Stimulated activated CD4-positive, alpha-beta T cell treated with anti-CD3 and anti-CD28 coated beads, Interleukin-12 subunit alpha, Interleukin-12 subunit beta, amount 100 ng/mL, for 48 hours (primary cell): Measurements from ENCODE around the gene CHRM4.

Experiments used
- DNase-seq, 3 donors: peaks; one replicate each; pipeline ENCODE4 v3.0.0-alpha.2; 2020; ENCODE audit warnings: low read depth in 2 of 3, low spot score in 1 of 3

Gene CHRM4

GRCh38 chr11:46404476-46405017, 13.0 kb upstream of the CHRM4 start:
- no peak for DNase-seq

GRCh38 chr11:46402957-46403902, 11.7 kb upstream of the CHRM4 start:
- DNase-seq, result no peak

- DNase-seq, result no peak
Measured at GRCh38 chr11:46397526-46397925, 6.0 kb upstream of the CHRM4 start.

DNA sequence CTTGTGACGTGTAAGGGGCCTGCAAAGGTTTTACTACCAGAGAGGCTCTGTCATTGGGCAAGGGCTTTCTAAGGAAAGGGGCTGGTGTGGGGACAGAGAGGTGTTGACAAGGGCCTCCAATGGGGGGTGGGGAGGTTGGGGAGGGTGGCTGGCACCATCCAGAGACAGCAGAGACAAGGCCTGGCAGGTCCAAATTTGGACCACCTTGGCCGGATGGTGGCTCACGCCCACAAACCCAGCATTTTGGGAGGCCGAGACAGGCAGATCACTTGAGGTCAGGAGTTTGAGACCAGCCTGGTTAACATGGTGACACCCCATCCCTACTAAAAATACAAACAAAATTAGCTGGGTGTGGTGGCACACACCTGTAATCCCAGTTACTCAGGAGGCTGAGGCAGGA, 2.2 kb upstream of the CHRM4 start:
- DNase-seq, result no peak

GRCh38 chr11:46393231-46393616, 1.6 kb upstream of the CHRM4 start:
- DNase-seq, result no peak

DNA sequence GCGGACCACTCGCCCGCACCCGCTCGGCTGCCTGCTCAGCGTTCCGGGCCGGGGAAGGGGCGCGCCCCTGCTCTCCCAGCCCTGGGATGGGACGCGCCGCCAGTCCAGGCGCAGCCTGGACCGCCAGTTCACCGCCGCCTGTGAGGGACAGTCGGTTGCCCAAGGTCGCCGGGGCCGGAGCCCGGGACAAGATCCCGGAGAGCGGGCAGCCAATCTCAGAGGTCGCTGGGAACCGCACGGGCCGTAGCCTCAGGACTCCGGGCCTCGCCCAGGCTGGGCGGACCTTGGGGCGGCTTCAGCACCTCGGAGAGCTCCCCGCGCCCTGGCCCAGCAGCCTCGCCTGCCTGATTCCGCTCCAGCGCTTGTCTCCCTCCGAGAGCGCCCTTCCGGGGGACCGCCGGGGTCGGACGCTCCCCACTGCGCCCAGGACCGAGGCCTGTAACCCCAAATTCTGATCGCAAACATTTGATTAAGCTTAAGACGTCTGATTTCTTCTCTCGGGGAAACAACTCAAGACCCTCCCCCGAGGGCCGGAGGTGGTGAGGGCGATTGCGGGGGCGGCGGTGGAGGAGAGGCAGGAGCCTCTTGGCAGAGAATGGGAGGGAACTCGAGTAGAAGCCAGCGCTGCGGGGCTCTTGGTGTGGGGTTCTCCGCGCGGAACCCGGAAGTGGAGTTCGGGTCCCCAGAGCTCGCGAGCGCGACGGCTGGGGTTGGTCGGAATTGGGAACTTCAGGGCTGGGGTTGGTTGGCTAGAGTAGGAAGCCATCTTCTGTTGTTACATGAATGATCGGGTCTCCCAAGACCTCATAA, 1.1 kb upstream of the CHRM4 start:
- DNase-seq, result peak; percentile 57 to 69 (median 64)

DNA sequence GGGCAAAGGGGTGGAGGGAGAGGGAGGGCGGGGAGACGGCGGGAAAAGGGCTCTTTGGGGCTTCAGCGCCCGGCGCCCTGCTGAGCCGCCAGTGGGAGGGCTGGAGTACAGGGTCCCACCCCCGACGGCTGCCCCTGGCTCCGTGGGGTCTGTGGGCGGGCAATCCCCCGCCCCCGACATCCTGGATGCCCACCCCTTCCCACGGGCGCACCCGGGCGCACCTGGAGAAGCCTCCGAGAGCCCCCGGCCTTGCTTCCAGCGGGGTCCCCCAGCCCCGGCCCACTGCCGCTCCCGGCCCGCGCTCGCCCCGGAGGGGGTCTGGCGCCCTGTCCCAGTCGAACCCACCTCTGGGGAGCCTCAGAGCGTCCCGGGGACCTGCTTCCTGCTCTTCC, 394 bp downstream of the CHRM4 start:
- no peak for DNase-seq

GRCh38 chr11:46390331-46391171, 1.0 kb downstream of the CHRM4 start:
- DNase-seq, result no peak

DNA sequence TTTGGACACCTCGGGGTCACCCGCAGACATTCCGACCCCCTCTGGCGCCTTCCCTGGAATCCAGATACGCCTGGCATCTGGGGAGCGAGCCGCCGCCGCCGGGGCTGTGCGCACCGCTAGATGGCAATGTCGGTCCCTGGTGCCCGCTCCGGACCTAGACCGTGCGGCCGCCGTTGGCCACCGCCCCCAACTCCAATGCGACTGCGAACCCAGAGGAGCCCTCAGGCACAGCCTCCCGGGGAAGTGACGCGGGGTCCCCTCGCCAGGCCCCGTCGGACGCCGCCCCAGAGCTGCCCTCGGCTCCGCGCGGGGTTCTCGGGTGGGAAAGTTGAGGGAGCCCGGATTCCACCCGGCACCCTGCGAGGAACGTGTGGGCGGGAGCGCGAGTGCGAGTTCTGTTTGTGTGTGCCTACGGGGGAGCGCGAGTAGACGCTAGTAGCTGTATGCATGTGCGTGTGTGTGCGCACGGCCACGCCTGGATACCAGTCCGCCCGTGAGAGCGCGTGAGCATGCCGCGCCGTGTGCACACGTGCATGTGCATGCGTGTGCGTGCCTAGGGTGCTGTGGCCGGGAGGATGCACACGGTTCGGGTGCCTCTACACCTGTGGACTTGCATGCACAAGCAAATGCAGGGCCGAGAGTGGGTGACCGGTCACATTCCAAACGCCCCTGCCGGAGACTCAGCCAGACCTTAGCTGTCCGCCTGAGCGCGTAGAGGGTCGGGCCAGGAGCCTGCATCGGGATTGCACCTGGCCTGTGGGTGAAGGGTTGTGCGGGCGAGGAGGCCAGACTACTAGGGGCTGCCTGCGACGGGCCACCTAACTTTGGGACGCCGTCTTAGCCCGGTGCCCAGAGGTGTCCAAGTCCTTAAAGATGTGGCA, 1.9 kb downstream of the CHRM4 start:
- DNase-seq, result peak; percentile 43 to 61 (median 55)

DNA sequence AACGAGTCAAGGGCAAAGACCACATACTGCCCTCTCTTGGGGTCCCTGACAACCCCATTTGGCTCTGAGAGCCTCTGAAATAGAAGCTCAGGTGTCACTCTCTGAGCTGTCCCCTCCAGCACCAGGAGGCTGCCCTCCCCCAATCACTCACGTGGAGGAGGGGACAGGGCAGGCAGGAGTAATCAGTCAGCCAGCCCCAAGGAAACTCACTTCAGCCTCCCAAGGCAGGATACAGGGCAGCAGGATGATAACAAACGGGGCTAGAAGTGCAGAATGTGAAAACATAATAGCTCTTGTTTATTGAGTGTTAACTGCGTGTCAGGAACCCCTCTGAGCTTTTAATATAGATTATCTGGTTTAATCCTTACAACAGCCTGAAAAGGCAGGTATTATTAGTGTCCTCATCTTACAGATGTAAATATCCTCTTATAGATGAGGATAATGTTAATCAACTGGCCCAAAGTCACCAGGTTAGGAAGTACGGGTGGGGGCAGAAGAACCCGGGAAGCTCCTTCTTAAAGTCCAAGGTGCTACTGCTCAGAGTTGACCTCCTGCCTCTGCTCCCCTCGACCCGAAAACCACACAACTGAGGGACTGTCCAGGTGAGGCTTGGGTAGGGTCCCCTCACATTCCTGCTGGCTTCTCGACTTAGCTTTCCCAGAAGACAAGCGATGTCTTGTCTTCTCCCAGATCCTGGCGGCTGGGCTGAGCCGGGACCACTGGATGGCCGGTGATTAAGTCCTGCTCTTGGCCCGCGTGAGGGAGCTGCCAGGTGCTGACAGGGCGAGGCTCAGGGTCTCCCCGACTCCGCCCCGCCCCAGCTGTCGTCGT, 2.7 kb downstream of the CHRM4 start:
- no peak for DNase-seq

DNA sequence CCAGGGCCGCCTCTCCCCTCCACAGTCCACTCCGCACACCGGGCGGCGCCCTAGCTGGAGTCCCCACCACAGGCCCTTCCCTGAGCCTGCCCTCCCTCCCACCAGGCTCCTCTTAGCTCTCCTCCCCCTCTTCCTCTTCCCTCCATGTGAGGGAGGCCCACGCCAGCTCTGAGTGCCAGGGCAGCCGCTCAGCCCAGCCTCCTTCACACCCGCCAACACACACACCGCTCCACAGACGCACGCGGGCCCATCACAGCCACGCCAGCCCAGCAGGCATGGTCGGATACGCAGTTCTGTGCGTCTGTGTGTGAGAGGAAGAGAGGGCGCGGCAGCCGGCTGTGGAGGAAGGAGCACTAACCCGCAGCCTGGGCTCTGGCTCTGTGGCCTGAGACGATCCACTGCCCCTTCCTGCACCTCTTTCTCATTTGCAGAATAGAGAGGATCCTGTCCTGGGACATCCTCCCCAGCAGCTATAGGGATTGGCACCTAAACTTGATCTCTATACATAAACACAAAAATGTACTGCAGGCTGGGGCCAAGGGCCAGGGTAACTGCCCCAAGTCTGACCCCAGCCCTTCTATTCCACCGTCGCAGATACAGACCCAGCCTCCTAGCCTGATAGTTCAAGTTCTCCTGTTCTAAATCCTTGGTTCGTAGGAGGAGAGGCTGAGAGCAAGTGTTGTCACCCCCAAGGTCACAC, 3.5 kb downstream of the CHRM4 start:
- DNase-seq, result no peak

DNA sequence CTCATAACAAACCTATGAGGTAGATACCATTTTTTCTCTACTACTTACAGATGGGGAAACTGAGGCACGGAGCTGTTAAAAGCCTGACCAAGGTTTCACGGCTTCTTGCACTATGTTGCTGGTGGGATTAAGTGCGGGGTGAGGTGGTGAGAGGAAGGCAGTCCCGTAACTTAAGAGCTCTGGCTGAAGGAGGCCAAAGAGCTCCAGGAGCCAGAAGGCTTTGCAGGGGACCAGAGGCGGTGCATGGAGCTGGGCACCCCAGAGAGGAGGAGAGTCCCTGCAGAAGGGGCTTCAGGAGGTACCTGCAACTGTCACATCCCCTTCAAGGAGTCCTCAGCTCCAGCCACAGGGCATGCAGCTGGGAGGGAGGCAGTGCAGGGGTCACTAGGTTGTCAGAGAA, 4.1 kb downstream of the CHRM4 start:
- no peak for DNase-seq

GRCh38 chr11:46386674-46387073, 4.9 kb downstream of the CHRM4 start:
- DNase-seq, result no peak

GRCh38 chr11:46386005-46386578, 5.5 kb downstream of the CHRM4 start:
- no peak for DNase-seq

- DNase-seq, result no peak
Measured at GRCh38 chr11:46385169-46386004, 6.2 kb downstream of the CHRM4 start.

- DNase-seq, result no peak
Measured at GRCh38 chr11:46383974-46384701, 7.4 kb downstream of the CHRM4 start.

DNA sequence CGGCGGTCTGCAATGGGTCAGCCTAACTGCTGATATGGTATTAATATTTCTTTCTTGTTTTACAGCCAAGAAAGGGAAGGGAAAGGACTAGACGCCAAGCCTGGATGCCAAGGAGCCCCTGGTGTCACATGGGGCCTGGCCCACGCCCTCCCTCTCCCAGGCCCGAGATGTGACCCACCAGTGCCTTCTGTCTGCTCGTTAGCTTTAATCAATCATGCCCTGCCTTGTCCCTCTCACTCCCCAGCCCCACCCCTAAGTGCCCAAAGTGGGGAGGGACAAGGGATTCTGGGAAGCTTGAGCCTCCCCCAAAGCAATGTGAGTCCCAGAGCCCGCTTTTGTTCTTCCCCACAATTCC, 8.2 kb downstream of the CHRM4 start:
- no peak for DNase-seq
